ENCODE measurements around the gene BIRC5.

Gene BIRC5

GRCh38 chr17:78258323-78259191 lies 44.5 kb downstream of the BIRC5 start:
- DNase-seq: no peak

DNA sequence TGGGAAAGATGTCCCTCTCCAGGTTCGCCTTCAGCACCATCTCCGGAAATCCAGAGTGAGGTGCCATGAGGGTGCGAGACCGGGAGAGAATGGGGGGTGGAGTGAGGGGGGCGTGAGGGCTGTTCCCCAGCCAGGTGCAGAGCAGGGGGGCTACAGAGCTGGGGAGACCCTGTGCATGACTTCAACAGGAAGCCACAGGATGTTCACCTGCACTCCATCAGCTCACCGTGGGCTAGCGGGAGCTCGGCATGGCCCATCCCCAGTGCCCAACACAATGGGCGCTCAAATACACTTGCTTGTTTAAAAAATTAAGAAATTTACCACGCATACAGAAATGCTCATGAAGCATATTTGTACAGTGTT lies 45.1 kb downstream of the BIRC5 start:
- no peak for DNase-seq

GRCh38 chr17:78263063-78263735 lies 49.1 kb downstream of the BIRC5 start:
- no peak for DNase-seq

DNA sequence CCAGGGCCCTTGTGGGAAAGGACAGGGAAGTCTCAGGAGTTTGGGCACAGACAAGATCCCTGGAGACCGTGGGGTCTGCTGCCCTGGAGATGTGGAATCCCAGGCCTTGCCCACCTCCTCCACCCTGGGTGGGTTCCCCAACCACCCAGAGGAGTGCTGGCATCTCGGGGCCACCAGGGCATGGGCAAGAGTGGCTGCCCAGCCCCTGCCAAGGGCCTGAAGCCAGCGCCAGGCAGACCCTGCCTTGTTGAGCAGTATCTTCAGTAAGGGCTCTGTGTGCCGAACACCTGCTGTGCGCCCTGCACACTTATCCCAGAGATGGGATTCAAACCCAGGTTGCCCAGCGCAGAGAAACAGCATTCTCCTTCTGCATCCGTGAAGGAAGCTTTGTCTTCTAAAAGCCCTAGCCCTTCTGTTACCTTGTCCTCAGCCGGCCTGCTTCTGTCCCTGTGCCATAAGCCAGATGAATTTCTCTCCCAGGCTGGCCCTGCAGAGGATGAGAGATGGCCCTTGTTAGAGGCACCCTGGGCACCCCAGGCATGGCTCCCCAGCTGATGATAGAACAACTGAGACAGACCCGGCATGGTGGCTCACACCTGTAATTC lies 49.8 kb downstream of the BIRC5 start:
- DNase-seq: no peak

GRCh38 chr17:78264590-78264989 lies 50.5 kb downstream of the BIRC5 start:
- DNase-seq: no peak

DNA sequence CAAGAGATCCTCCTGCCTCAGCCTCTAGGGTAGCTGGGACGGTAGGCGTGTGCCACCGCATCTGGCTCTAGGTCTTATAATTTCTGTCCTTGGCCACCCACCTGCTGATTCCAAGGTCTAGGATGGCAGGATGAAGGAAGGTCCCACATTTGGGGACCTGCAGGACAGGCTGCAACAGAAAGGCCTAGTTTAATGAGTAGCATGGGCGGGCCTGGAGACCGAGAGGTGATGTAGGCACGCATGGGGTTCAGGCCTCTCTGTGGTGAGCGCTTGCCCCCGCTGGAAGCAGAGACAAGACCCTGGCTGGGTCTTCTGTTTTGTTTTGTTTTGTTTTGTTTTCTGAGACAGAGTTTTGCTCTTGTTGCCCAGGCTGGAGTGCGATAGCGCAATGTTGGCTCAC lies 51.1 kb downstream of the BIRC5 start:
- DNase-seq: no peak

DNA sequence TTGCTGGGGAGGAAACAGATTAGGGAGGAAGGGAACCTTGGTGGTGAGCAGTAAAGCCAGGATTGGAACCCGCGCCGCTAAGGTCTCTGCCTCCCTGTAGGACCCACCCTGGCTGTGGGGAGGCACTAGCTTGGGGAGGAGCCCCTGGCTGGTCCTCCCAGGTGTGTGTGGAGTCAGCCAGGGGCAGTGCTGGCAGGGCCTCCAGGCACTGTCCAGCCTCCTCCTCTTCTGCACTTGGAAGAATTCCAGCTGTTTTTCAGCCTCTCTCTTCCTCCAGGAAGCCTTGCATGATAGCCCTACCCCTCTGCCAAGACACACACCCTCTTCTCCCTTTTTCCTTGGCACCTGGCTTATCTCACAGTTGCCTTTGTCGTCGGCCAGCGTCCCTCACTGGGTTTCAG lies 52.2 kb downstream of the BIRC5 start:
- DNase-seq: no peak

- no peak for DNase-seq
Observed at GRCh38 chr17:78266771-78267170, 52.7 kb downstream of the BIRC5 start.

DNA sequence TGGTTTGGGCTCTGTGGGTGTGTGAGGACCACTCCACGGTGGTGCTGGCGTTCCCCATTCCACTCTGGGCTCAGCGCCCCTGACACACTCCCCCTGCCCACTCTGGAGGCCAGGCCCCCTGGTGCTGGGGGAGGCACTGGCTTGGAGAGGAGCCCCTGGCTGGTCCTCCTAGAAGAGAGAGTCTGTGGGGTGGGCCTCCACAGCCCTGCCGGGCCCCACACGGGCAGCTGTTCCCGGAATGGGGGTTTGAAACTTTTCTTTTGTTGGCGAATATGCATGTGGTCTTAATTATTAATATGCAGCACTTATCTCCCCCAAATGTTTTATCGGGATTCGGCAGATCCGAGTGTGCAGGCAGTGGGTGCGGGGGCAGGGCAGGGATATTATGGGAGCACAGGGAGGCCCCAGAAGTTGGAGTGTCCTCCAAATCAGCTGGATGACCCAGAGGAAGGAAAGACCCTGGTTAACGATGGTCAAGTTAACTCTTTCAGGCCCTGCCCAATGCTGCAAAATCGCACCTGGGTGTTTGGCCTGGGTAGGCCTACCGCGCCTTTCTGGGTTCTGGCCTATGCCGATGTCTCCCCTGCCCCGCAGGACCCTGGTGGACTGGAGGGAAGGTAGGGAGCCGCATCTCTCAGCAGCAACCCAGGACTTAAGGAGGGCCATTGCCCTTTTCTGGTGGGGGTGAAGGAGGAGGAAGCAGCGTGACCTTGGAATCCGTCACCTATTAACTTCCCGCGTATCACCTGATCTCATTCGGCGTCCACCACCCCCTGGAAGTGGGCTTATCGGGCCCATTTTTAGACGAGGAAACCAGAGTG lies 53.4 kb downstream of the BIRC5 start:
- DNase-seq: no peak

- no peak for DNase-seq
Observed at GRCh38 chr17:78268191-78268874, 54.3 kb downstream of the BIRC5 start.

DNA sequence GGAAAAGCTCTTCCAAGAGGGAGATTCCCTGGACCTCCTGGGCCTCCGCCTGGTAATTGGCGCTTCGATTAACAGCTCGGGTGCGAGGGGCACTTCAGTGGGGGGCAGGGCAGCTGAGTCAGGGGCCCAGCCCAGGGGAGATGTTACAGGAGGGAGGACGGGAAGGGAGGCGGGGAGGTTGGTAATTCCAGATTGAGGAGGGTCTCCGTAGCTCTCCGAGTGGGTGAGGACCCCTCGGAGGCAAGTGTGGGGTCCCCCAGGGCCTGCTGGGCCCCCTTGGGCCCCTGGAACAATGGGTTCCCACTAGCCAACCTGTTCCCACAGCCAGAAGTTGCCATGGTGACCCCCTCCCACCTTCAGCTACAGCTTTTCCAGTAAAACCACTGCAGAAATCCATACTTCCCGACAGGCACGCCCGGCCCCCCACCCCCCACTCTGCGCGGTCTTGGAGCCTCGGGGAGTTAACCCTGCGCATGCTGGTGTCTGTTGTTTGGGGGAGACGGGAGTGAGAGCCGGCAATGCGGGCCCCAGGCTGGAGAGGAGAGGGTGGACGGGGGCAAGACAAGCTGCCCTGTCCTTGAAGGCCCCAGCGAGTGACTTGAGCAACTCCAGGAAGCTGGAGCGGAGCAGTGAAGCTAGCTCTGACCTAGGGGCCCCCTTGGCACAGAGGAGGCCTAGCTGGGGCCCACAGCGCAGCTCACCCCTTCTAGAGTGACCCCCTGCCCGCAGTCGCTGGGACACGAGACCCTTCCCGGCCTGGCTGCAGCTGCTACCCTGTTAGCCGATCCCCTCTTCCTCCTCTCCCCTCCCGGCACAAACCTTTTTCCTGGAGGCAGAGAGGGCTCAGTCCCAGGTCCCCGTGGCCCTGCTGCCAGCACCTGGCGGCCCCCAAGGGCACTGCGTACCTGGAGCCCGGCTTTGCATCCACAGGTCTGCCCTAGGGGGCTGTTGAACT lies 55.2 kb downstream of the BIRC5 start:
- no peak for DNase-seq

DNA sequence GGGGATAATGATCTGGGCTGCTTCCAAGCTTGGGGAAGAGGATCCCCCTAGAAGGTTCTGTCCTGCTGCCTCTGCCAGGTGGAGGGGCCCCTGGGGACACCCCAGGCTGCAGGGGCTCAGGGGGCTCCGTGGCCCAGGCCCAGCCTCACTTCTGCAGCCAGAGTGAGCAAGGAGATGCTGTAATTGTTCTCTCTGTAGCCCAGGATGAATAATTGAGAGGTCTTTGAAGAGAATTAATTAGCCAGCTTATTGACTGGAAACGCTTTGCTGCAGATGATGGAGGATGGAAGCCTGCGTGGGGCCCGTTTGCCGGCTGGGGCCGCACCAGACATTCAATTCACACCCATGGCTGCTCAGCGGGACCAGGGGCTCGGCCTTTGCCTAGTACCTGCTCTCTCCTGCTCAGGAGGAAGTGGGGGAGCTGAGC lies 55.9 kb downstream of the BIRC5 start:
- no peak for DNase-seq

GRCh38 chr17:78271419-78272170 lies 57.5 kb downstream of the BIRC5 start:
- DNase-seq: no peak

- no peak for DNase-seq
Observed at GRCh38 chr17:78272181-78272913, 58.3 kb downstream of the BIRC5 start.

DNA sequence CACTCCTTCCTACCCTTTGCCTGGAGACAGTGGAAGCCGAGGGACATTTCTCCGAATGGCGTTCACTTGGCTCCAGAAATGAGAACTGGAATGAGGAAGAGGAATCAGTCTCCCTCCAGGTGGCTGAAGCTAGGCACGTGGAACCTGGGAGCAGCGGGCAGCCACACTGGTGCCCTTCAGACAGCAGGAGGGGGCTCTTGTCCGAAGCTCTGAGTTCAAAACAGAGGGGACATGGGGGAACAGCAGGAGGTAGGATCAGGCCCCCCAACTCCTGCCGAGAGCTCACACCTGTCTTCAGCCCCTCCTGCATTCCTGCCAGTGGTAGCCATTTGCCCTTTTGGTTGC lies 58.8 kb downstream of the BIRC5 start:
- no peak for DNase-seq

- DNase-seq: no peak
Observed at GRCh38 chr17:78273813-78274212, 59.8 kb downstream of the BIRC5 start.
